ACC112 (cell line): ENCODE data around the gene NEURL1.

ENCODE experiments used
- H2AFZ ChIP-seq: fragments of 200-600 bp; sonication (generic); one replicate; pipeline ENCODE4 v1.6.0; 2017; ENCODE audit warnings: antibody characterized with exemption, low read length; ENCODE audit not compliant: unreplicated experiment
- H3K27ac ChIP-seq: fragments of 200-600 bp; sonication (generic); 2 replicates; pipeline ENCODE4 v1.5.1; 2014; ENCODE audit warnings: low read depth, mild to moderate bottlenecking, antibody characterized with exemption, low read length, moderate library complexity
- H3K27me3 ChIP-seq: fragments of 200-600 bp; sonication (generic); 2 replicates; pipeline ENCODE4 v1.6.1; 2014; ENCODE audit warnings: mild to moderate bottlenecking, antibody characterized with exemption, low read length, moderate library complexity, mixed read lengths; ENCODE audit not compliant: insufficient read depth
- H3K36me3 ChIP-seq: fragments of 200-600 bp; sonication (generic); 2 replicates; pipeline ENCODE4 v1.6.1; 2016; ENCODE audit warnings: mild to moderate bottlenecking, antibody characterized with exemption, low read length, moderate library complexity, mixed read lengths; ENCODE audit not compliant: insufficient read depth
- H3K4me1 ChIP-seq: fragments of 200-600 bp; sonication (generic); one replicate; pipeline ENCODE4 v1.6.1; 2016; ENCODE audit warnings: low read length, mixed read lengths; ENCODE audit not compliant: insufficient read depth, unreplicated experiment, control insufficient read depth
- H3K4me3 ChIP-seq: fragments of 200-600 bp; sonication (generic); 2 replicates; pipeline ENCODE4 v1.5.1; 2014; ENCODE audit warnings: mild to moderate bottlenecking, low read depth, low read length
- H3K79me2 ChIP-seq: fragments of 200-600 bp; sonication (generic); one replicate; pipeline ENCODE4 v1.6.0; 2016; ENCODE audit warnings: low read length; ENCODE audit not compliant: control insufficient read depth, unreplicated experiment, insufficient read depth

The NEURL1 gene

GRCh38 chr10:103620352-103620740 is 126.8 kb downstream of the NEURL1 start:
- H2AFZ ChIP-seq = no peak overlapping the region
- no peak overlapping the region for H3K27ac ChIP-seq
- no peaks in the 10 kb centered on the region for H3K79me2 ChIP-seq
- H3K27me3 ChIP-seq = no peaks in the 10 kb centered on the region
- H3K4me3 ChIP-seq = no peak overlapping the region
- H3K36me3 ChIP-seq = no peaks in the 10 kb centered on the region
- peaks cover 44% of the 10 kb centered on the region for H3K4me1 ChIP-seq

GRCh38 chr10:103620891-103621782 is 127.6 kb downstream of the NEURL1 start:
- no peak overlapping the region for H3K27ac ChIP-seq
- H3K4me3 ChIP-seq = no peak overlapping the region
- H2AFZ ChIP-seq = no peak overlapping the region
- H3K4me1 ChIP-seq = peaks cover 37% of the 10 kb centered on the region
- H3K27me3 ChIP-seq = no peaks in the 10 kb centered on the region
- no peaks in the 10 kb centered on the region for H3K36me3 ChIP-seq
- H3K79me2 ChIP-seq = no peaks in the 10 kb centered on the region

GRCh38 chr10:103621783-103622125 is 128.2 kb downstream of the NEURL1 start:
- H3K36me3 ChIP-seq = no peaks in the 10 kb centered on the region
- peaks cover 32% of the 10 kb centered on the region for H3K4me1 ChIP-seq
- H3K27ac ChIP-seq = no peak overlapping the region
- no peak overlapping the region for H2AFZ ChIP-seq
- H3K27me3 ChIP-seq = no peaks in the 10 kb centered on the region
- no peak overlapping the region for H3K4me3 ChIP-seq
- no peaks in the 10 kb centered on the region for H3K79me2 ChIP-seq

GRCh38 chr10:103622286-103622685 is 128.8 kb downstream of the NEURL1 start:
- Histone ChIP-seq H2AFZ (no peak overlapping the region), H3K79me2 (no peaks in the 10 kb centered on the region), H3K36me3 (no peaks in the 10 kb centered on the region), H3K4me3 (no peak overlapping the region), H3K27me3 (no peaks in the 10 kb centered on the region), H3K4me1 (peaks cover 27% of the 10 kb centered on the region), H3K27ac (no peak overlapping the region)

GRCh38 chr10:103622935-103623574 is 129.6 kb downstream of the NEURL1 start:
- Histone ChIP-seq H2AFZ (no peak overlapping the region), H3K4me3 (no peak overlapping the region), H3K27ac (no peak overlapping the region), H3K79me2 (no peaks in the 10 kb centered on the region), H3K4me1 (peaks cover 19% of the 10 kb centered on the region), H3K27me3 (no peaks in the 10 kb centered on the region), H3K36me3 (no peaks in the 10 kb centered on the region)

GRCh38 chr10:103626178-103626577 is 132.7 kb downstream of the NEURL1 start:
- no peak overlapping the region for H2AFZ ChIP-seq
- H3K79me2 ChIP-seq = no peaks in the 10 kb centered on the region
- H3K27ac ChIP-seq = no peak overlapping the region
- H3K27me3 ChIP-seq = no peaks in the 10 kb centered on the region
- H3K36me3 ChIP-seq = no peaks in the 10 kb centered on the region
- no peak overlapping the region for H3K4me3 ChIP-seq
- no peaks in the 10 kb centered on the region for H3K4me1 ChIP-seq

GRCh38 chr10:103627111-103627892 is 133.8 kb downstream of the NEURL1 start:
- Histone ChIP-seq H3K4me3 (no peak overlapping the region), H2AFZ (no peak overlapping the region), H3K27ac (no peak overlapping the region), H3K27me3 (no peaks in the 10 kb centered on the region), H3K79me2 (peaks cover 4% of the 10 kb centered on the region), H3K4me1 (no peaks in the 10 kb centered on the region), H3K36me3 (no peaks in the 10 kb centered on the region)

GRCh38 chr10:103627893-103628292 is 134.4 kb downstream of the NEURL1 start:
- no peaks in the 10 kb centered on the region for H3K36me3 ChIP-seq
- H3K27ac ChIP-seq = no peak overlapping the region
- no peaks in the 10 kb centered on the region for H3K27me3 ChIP-seq
- no peak overlapping the region for H3K4me3 ChIP-seq
- no peak overlapping the region for H2AFZ ChIP-seq
- H3K79me2 ChIP-seq = peaks cover 4% of the 10 kb centered on the region
- no peaks in the 10 kb centered on the region for H3K4me1 ChIP-seq

GRCh38 chr10:103629581-103629980 is 136.1 kb downstream of the NEURL1 start:
- Histone ChIP-seq H3K27ac (no peak overlapping the region), H3K4me1 (no peaks in the 10 kb centered on the region), H2AFZ (no peak overlapping the region), H3K27me3 (no peaks in the 10 kb centered on the region), H3K36me3 (no peaks in the 10 kb centered on the region), H3K79me2 (peaks cover 4% of the 10 kb centered on the region), H3K4me3 (no peak overlapping the region)

- H3K36me3 ChIP-seq = no peaks in the 10 kb centered on the region
Measured at GRCh38 chr10:103630156-103630555, 136.7 kb downstream of the NEURL1 start.

More at GRCh38 chr10:103630156-103630555, 136.7 kb downstream of the NEURL1 start:
- Histone ChIP-seq H3K27me3 (no peaks in the 10 kb centered on the region), H3K79me2 (peaks cover 4% of the 10 kb centered on the region), H3K27ac (no peak overlapping the region), H2AFZ (no peak overlapping the region), H3K4me3 (no peak overlapping the region), H3K4me1 (no peaks in the 10 kb centered on the region)
